GF-D8 (cell line): ENCODE results near the gene KDM2A.

ENCODE experiments used
- DNase-seq: peaks from one replicate; lab custom pipeline; 2025; lab: John Stamatoyannopoulos, UW

KDM2A gene

GRCh38 chr11:67302571-67303131 is 183.6 kb downstream of the KDM2A start:
- DNase-seq: peak; percentile 73

DNA sequence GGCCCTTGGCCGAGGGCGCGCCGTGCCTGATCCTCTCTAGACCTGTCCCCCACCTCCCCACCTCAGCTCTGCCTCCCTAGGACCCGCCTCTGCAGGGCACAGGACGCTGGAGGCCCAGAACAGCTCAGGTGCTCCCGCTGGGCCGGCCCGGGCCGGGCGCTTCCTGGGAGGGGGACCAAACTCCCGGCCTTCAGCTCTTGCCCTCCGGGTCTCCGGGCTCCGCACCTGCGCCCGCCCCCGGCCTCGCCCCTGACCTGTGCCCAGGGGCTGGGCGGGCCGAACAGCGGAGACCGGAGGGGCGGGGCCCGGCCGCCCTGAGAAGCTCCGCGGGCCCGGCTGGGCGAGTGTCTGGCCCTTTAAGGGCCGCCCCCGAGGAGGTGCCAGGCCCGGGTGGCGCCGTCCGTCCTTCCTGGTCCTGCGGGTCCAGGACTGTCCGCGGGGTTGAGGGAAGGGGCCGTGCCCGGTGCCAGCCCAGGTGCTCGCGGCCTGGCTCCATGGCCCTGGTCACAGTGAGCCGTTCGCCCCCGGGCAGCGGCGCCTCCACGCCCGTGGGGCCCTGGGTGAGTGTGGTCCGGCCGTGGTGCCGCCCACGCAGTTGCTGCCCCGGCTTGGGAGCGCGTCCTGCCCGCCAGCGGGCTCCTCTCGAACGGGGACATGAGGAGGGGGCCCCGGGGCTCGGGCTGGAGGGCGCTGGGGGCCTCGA is 184.2 kb downstream of the KDM2A start, which contains the start of gene SSH3:
Gene SSH3 (plus strand): TSS at position 399 of the 703 bp plus-strand sequence. CDS start 96 bp downstream, at position 495.
- DNase-seq: peak; percentile 50

GRCh38 chr11:67303835-67304411 is 184.9 kb downstream of the KDM2A start:
- DNase-seq: no peak

- no peak for DNase-seq
These were observed 185.5 kb downstream of the KDM2A start for GRCh38 chr11:67304511-67305113.

- no peak for DNase-seq
These were observed 187.9 kb downstream of the KDM2A start for GRCh38 chr11:67306769-67307544.

GRCh38 chr11:67307545-67308001 is 188.5 kb downstream of the KDM2A start:
- DNase-seq: no peak
